ENCODE data around the gene ZNF682. TPM values are rescaled to one million over a fixed set of nuclear protein-coding genes. Genes with fewer than 3 reads are reported as not detected.

The ZNF682 gene
- total and polyA plus RNA-seq, 4 donors, result 1.3 to 5.2 (median 2.1) TPM

GRCh38 chr19:20005741-20006140 is 33.6 kb downstream of the ZNF682 start:
- H3K4me1 ChIP-seq (ENCODE audit: control insufficient read depth in 4 of 4, insufficient read depth in 4 of 4, low read length in 3 of 4), result no peaks in the 10 kb centered on the region
- TF ChIP-seq RXRA (IDR thresholded peaks at IDR 0.05), result no peak
- TF ChIP-seq ATF3 (IDR thresholded peaks at IDR 0.05), result no peak
- TF ChIP-seq SP1 (IDR thresholded peaks at IDR 0.05), result no peak
- no peak for TF ChIP-seq EGR1 (IDR thresholded peaks at IDR 0.05; ENCODE audit: low read depth in 2 of 2)
- TF ChIP-seq MAX (IDR thresholded peaks at IDR 0.05), result no peak
- TF ChIP-seq TAF1 (conservative IDR thresholded peaks at IDR 0.05), result no peak
- no peak for TF ChIP-seq REST (IDR thresholded peaks at IDR 0.05)
- no peak for TF ChIP-seq ZBTB33 (IDR thresholded peaks at IDR 0.05)
- no peak for TF ChIP-seq HNF4A (conservative IDR thresholded peaks at IDR 0.05)
- no peak for TF ChIP-seq NR2F2 (IDR thresholded peaks at IDR 0.05)
- no peak for TF ChIP-seq GABPA (IDR thresholded peaks at IDR 0.05 in 1 of 2, conservative IDR thresholded peaks at IDR 0.05 in 1 of 2)
- no peak for TF ChIP-seq CTCF (IDR thresholded peaks at IDR 0.05; ENCODE audit: low read depth, low read length, missing input control)
- TF ChIP-seq FOXA2 (IDR thresholded peaks at IDR 0.05), result no peak
- H3K9me3 ChIP-seq (ENCODE audit: control insufficient read depth in 4 of 4, low read length in 3 of 4), result peaks cover 35 to 75% (median 47%) of the 10 kb centered on the region in 4 donors

GRCh38 chr19:19997656-19998268 is 41.5 kb downstream of the ZNF682 start:
- H3K4me1 ChIP-seq (ENCODE audit: control insufficient read depth in 4 of 4, insufficient read depth in 4 of 4, low read length in 3 of 4), result no peaks in the 10 kb centered on the region
- peaks cover 16 to 55% (median 30%) of the 10 kb centered on the region in 4 donors for H3K9me3 ChIP-seq (ENCODE audit: control insufficient read depth in 4 of 4, low read length in 3 of 4)
- 59% methylated on average over 7 of the region's 7 CpGs for WGBS
- H3K4me3 ChIP-seq (ENCODE audit: low read depth in 1 of 3, low read length in 3 of 3), result peak overlapping the region in 1 of 3 donors; percentile 23
- peak; percentile 41 for DNase-seq (ENCODE audit: low spot score)
- H3K9ac ChIP-seq (ENCODE audit: low read depth in 1 of 2, low read length in 2 of 2), result no peak overlapping the region
- peaks cover 0 to 2% (median 0%) of the 10 kb centered on the region in 4 donors for H3K36me3 ChIP-seq (ENCODE audit: control insufficient read depth in 4 of 4, insufficient read depth in 3 of 4, low read depth in 1 of 4, low read length in 3 of 4)
- no peak for TF ChIP-seq YY1 (IDR thresholded peaks at IDR 0.05)
- TF ChIP-seq TAF1 (conservative IDR thresholded peaks at IDR 0.05), result no peak
- TF ChIP-seq EGR1 (IDR thresholded peaks at IDR 0.05; ENCODE audit: low read depth in 2 of 2), result no peak
- TF ChIP-seq SP1 (IDR thresholded peaks at IDR 0.05), result no peak
- TF ChIP-seq RXRA (IDR thresholded peaks at IDR 0.05), result no peak
- no peak for TF ChIP-seq REST (IDR thresholded peaks at IDR 0.05)
- TF ChIP-seq CTCF (IDR thresholded peaks at IDR 0.05; ENCODE audit: low read depth, low read length, missing input control), result peak; percentile 56
- peak; percentile 60 to 69 for TF ChIP-seq RAD21 (IDR thresholded peaks at IDR 0.05)
- TF ChIP-seq HNF4G (IDR thresholded peaks at IDR 0.05), result no peak
- H3K27ac ChIP-seq (ENCODE audit: low read depth in 1 of 2, low read length in 2 of 2), result no peak overlapping the region
- no peaks in the 10 kb centered on the region for H3K27me3 ChIP-seq (ENCODE audit: control insufficient read depth in 4 of 4, insufficient read depth in 4 of 4, low read length in 3 of 4)

More at GRCh38 chr19:20005741-20006140, 33.6 kb downstream of the ZNF682 start:
- WGBS, result 96% methylated on average over 2 of the region's 2 CpGs
- no peak overlapping the region for H3K27ac ChIP-seq (ENCODE audit: low read depth in 1 of 2, low read length in 2 of 2)
- H3K27me3 ChIP-seq (ENCODE audit: control insufficient read depth in 4 of 4, insufficient read depth in 4 of 4, low read length in 3 of 4), result no peaks in the 10 kb centered on the region
- peak overlapping the region in 2 of 3 donors; percentile 8 to 43 for H3K4me3 ChIP-seq (ENCODE audit: low read depth in 1 of 3, low read length in 3 of 3)
- peaks cover 2 to 45% (median 29%) of the 10 kb centered on the region in 4 donors for H3K36me3 ChIP-seq (ENCODE audit: control insufficient read depth in 4 of 4, insufficient read depth in 3 of 4, low read depth in 1 of 4, low read length in 3 of 4)
- DNase-seq (ENCODE audit: low spot score), result no peak
- no peak overlapping the region for H3K9ac ChIP-seq (ENCODE audit: low read depth in 1 of 2, low read length in 2 of 2)

Data from liver (tissue), 9 donors.